HG02884 (cell line): ENCODE data around the gene PHF1.

ENCODE experiments used
- ATAC-seq: cut with Tn5 transposase; IDR thresholded peaks from one replicate; pipeline ENCODE4 v1.9.1; 2021; ENCODE audit warnings: mild to moderate bottlenecking, moderate library complexity; ENCODE audit not compliant: unreplicated experiment

Gene PHF1

GRCh38 chr6:33430991-33431879 is 20.4 kb downstream of the PHF1 start:
- ATAC-seq, result no peak

DNA sequence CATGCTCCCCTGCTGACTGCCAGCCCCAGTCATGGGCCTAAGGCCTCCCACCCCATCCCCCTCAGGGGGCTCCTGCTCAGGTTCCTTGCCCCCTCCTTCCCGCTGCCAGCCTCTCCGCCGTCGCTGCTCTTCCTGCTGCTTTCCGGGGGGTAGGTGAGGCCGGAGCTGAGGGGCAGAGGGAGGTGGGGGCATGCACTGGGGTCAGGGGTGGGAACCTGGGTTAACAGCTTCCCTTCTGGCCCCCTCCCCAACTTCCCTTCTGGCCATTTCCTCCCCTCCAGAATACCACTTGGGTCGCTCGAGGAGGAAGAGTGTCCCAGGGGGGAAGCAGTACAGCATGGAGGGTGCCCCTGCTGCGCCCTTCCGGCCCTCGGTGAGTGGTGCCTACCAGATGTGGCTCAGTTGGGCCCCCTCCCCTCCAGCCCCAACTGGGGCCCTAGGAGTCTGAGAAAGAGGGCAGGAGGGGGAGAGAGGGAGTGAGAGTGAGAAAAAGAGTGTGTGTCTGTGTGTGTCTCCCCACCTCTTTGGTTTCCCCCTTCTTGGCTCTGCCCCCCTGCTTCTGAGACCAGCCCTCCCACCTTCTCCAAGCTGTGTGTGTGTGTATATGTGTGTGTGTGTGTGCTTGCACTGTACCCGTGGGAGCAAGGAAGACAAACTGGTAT is 21.2 kb downstream of the PHF1 start:
- ATAC-seq, result no peak

- no peak for ATAC-seq
Measured at GRCh38 chr6:33432546-33432945, 21.7 kb downstream of the PHF1 start.

DNA sequence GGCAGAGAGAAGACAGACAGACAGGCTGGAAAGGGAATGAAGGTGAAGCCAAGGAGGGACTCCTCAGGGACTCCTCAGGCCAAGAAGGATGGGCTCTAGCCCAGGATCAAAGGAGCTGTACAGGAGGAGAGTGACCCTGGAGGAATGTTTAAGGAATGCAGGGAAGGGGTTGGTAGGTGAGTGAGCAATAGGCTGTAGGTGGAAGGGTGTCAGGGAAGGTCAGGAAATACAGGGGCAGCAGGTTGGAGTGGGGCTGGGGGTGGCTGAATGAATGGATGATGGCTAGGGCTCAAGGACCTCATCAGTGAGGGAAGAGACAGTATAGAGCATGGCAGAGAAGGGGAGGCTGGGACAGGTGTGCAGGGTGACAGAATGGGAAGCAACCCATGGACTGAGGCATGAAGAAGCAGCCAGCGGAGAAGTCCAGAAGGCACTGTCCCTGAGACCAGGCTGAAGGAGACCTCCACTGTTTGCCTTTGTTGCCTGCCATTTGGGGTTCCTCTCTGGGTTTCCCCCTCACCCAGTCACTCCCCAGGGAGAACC is 22.3 kb downstream of the PHF1 start:
- no peak for ATAC-seq

DNA sequence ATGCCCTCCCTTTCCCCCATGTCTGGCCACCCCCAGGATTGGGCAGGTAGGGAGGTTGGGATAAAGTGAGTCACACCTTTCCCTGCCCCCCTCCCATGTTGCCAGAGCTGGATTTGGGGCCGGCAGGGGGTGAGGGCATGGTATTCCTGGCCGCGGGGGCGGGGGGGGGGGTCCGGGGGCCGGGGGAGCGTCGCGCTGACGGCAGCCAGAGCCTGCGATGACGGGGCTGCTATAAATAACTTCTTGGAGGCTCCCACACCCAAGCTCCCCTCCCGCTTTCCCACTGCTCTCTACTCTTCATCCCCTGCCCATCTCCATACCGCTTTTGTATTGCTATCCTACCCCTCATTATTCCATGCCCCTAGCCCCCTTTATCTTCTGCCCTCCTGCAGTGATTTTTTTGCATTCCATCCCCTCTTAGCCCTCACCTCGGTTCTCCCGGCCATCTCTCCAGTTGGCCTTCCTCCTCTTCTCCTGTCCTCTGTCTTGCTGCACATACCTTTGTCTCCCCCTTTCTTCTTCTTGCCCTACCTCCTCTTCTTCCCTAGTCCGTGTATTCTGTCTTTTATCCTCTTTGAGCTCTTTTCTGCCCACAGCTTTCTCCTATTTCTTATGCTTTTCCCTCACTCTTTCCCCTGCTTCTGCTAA is 22.9 kb downstream of the PHF1 start:
- no peak for ATAC-seq

DNA sequence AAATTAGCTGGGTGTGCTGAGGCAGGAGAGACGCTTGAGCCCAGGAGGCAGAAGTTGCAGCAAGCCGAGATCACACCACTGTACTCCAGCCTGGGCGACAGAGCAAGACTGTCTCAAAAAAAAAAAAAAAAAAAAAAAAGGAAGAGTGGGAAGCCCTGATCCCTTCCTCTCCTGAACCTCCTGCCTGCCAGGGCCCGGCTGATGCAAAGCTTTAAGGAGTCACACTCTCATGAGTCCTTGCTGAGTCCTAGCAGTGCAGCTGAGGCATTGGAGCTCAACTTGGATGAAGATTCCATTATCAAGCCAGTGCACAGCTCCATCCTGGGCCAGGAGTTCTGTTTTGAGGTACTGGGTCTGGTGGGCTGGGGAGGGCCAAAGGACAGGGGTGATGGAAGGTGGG is 24.1 kb downstream of the PHF1 start:
- ATAC-seq, result no peak

DNA sequence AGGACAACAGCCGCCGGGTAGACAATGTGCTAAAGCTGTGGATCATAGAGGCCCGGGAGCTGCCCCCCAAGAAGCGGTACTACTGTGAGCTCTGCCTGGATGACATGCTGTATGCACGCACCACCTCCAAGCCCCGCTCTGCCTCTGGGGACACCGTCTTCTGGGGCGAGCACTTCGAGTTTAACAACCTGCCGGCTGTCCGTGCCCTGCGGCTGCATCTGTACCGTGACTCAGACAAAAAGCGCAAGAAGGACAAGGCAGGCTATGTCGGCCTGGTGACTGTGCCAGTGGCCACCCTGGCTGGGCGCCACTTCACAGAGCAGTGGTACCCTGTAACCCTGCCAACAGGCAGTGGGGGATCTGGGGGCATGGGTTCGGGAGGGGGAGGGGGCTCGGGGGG is 26.9 kb downstream of the PHF1 start:
- ATAC-seq, result no peak

- ATAC-seq, result no peak
Measured at GRCh38 chr6:33438978-33439594, 28.3 kb downstream of the PHF1 start.

- ATAC-seq, result no peak
Measured at GRCh38 chr6:33439956-33440648, 29.3 kb downstream of the PHF1 start.

DNA sequence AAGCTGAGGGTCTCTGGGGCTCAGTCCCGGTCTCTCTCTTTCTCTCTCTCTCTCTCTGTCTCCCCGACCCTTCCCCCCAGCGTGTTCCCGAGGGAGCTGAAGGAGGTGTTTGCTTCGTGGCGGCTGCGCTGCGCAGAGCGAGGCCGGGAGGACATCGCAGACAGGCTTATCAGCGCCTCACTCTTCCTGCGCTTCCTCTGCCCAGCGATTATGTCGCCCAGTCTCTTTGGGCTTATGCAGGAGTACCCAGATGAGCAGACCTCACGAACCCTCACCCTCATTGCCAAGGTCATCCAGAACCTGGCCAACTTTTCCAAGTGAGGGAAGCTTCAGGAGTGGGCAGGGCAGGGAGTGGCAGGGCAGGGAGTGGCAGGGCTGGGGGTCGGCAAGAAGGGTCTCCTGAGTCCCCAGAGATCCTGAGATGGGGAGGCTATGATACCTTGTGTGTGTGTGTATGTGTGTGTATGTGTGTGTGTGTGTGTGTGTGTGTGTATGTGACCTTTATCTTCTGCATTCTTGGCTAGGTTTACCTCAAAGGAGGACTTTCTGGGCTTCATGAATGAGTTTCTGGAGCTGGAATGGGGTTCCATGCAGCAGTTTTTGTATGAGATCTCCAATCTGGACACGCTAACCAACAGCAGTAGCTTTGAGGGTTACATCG is 30.0 kb downstream of the PHF1 start:
- no peak for ATAC-seq

GRCh38 chr6:33441457-33441856 is 30.6 kb downstream of the PHF1 start:
- ATAC-seq, result no peak

DNA sequence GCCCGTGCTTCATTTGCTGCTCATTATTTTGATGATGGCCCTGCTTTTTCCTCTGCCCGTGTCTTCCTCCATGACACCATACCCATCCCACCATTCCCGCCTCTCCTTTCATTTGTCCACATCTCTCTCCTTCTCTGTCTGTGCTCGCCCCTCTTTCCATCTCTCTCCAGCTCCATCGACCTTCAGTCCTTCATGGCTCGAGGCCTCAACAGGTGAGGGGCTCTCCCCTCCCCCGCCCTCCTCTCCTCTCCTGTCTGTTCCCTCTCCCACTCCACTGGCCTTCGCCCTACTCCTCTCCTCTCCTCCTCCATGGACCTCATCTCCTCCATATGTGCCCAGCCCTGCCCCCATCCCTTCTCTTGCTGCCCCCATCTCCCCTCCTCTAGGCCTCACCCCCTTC is 31.5 kb downstream of the PHF1 start:
- ATAC-seq, result no peak

DNA sequence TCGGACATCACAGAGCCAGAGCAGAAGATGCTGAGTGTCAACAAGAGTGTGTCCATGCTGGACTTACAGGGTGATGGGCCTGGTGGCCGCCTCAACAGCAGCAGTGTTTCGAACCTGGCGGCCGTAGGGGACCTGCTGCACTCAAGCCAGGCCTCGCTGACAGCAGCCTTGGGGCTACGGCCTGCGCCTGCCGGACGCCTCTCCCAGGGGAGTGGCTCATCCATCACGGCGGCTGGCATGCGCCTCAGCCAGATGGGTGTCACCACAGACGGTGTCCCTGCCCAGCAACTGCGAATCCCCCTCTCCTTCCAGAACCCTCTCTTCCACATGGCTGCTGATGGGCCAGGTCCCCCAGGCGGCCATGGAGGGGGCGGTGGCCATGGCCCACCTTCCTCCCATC is 32.2 kb downstream of the PHF1 start:
- ATAC-seq, result no peak

DNA sequence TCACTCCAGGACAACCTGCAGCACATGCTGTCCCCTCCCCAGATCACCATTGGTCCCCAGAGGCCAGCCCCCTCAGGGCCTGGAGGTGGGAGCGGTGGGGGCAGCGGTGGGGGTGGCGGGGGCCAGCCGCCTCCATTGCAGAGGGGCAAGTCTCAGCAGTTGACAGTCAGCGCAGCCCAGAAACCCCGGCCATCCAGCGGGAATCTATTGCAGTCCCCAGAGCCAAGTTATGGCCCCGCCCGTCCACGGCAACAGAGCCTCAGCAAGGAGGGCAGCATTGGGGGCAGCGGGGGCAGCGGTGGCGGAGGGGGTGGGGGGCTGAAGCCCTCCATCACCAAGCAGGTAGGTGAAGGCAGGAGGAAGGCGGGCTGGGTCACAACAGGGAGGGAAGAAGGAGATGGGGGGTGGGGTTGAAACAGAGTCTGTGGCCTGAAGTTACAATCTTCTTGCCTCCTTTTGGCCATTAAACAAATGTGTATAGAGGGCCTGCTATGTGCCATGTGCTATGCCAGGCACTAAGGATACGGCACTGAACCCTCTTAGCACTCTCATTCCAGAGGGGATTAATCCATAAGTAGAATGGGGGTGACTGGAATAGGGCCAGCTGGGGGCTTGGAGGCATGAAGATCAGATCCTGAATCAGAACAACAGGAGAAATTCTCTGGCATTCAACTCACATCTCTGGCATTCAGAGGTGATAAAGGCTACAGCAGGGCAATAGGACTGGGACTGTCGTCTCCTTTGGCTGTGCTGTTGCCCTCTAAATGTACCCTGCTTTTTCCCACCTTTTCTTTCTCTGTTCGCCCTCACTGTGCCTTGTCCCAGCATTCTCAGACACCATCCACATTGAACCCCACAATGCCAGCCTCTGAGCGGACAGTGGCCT is 33.0 kb downstream of the PHF1 start:
- no peak for ATAC-seq

GRCh38 chr6:33445119-33445603 is 34.3 kb downstream of the PHF1 start:
- no peak for ATAC-seq

DNA sequence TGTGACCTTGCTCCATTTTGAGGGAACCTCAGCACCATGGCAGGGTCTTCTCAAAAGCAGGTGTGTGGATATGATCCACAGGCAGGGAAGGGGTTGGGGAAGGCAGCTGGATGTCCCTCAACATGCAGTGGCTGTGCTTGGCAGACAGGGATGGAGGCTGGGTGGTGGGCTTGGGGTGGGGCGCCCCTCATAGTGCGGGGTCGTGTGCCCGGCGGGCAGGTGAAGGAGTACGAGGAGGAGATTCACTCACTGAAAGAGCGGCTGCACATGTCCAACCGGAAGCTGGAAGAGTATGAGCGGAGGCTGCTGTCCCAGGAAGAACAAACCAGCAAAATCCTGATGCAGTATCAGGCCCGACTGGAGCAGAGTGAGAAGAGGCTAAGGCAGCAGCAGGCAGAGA is 35.5 kb downstream of the PHF1 start:
- no peak for ATAC-seq

DNA sequence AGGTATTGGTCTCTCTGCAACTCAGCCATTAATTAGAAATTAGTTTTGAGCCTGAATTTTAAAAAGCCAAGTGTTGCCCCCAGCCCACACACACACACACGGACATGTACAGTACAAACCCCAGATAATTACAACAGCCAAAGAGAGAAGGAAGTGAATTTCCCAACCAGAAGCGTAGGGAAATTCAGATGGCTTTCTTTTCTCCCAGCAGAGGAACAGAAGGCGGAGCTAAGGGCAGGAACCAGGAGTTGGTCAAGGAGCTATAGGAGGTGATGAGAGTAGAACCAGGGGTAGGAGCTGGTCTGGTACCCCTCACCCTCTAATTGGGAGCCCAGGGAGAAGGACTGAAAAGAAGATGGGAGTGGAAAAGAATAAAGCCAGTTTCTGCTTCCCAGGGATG is 39.6 kb downstream of the PHF1 start:
- ATAC-seq, result no peak

- ATAC-seq, result no peak
Measured at GRCh38 chr6:33451606-33452005, 40.8 kb downstream of the PHF1 start.

GRCh38 chr6:33452496-33452895 is 41.7 kb downstream of the PHF1 start:
- ATAC-seq, result no peak
